ENCODE results near the gene RGL3. TPM values are rescaled to one million over a fixed set of nuclear protein-coding genes. Genes with fewer than 3 reads are reported as not detected.
A peak's percentile ranks its signal among the peaks of the same experiment; 100 is the strongest.
"Not testable (repeated sequence)": the region's sequence is repeated elsewhere in the genome, so short reads cannot be mapped to it uniquely, and the experiment has no call there.

RGL3 gene
- total RNA-seq, 1 donor from 2014 or later, result 14.4 TPM

DNA sequence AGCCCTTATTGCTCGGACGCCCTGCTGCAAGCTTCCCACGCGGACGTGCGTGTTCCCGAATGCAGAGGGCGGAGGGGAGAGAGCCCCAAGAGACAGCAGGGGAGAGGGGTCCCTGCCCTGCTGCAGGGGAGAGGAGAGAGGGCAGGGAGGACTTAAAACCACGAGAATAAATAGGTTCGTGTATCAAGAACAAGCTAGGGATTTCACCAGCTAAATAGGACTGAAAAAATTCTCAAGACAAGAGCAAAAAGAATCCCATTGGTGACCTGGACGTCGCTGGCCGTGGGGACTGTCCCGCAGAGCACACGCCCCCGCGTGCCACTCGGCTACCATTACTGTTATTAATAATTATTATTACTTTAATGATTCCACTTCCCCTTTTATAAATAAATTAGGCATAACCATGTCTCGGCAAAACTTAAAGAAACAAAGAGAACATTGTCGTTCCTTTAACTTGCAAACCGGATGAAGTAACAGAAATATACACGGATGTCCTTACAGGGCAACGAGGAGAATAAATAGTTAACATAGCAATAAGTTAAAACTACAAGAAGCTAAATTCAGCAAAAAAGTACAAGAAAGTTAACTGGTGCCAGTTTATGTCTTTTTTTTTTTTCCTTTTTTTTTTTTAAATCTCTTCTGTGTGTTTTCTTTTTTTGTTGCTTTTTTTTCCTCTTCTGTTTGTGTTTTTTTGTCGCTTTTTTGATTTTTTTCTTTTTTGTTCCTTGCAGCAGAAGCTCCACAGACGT lies 32.9 kb upstream of the RGL3 start:
- DNase-seq (ENCODE audit: low spot score) (no peak), ATAC-seq (no peak)
- intact Hi-C loops (cut with DNase I), result no loop called here

- DNase-seq (ENCODE audit: low spot score), result no peak
- ATAC-seq, result no peak
- intact Hi-C loops (cut with DNase I), result no loop called here
Observed at GRCh38 chr19:11451327-11451870, 32.3 kb upstream of the RGL3 start.

- intact Hi-C loops (cut with DNase I), result no loop called here
- ATAC-seq (no peak), DNase-seq (ENCODE audit: low spot score) (no peak)
Observed at GRCh38 chr19:11450570-11451326, 31.6 kb upstream of the RGL3 start.

DNA sequence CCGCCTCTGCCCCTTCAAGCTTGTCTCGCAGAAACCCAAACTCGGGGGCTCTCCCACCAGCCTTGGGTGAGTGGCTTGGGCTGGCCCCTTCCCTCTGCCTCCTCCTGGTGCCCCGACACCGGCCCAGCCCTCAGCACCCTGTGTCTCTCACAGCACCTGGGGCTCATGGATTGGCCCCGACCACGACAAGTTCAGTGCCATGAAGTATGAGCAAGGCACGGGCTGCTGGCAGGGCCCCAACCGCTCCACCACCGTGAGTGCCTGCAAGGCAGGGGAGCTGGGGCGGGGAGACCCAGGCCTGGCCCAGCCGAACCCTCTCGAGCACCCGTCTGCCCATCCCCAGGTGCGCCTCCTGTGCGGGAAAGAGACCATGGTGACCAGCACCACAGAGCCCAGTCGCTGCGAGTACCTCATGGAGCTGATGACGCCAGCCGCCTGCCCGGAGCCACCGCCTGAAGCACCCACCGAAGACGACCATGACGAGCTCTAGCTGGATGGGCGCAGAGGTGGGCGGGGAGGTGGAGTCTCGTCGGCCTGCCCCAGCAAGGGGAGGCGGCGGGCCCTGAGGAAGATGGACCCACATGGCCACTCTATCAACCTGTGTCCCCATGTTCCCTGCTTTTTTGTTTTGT lies 29.9 kb upstream of the RGL3 start:
- intact Hi-C loops (cut with DNase I), result loop anchor here (10.0 kb wide), 1 partner anchor 154 kb away; the partner anchor contains the start of gene TSPAN16
- ATAC-seq (no peak), DNase-seq (ENCODE audit: low spot score) (no peak)

DNA sequence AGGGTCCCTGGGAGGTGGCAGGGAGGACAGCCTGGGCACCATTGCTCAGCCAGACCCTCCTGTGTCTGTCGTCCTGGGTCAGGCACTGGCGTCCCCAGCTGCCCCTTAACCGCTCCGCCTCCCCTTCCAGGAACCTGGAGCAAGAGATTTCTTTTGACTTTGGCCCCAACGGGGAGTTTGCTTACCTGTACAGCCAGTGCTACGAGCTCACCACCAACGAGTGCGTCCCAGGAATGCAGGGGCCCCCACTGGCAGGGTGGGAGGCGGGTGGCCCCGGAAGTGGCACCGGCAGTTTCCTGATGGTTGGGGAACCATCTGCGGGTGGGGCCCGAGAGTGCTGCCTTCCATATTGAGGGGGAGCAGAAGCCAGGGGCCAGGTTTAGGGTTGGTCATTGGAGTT lies 29.3 kb upstream of the RGL3 start:
- DNase-seq (ENCODE audit: low spot score) (no peak), ATAC-seq (no peak)
- intact Hi-C loops (cut with DNase I), result loop anchor here (10.0 kb wide), 1 partner anchor 154 kb away; the partner anchor contains the start of gene TSPAN16

DNA sequence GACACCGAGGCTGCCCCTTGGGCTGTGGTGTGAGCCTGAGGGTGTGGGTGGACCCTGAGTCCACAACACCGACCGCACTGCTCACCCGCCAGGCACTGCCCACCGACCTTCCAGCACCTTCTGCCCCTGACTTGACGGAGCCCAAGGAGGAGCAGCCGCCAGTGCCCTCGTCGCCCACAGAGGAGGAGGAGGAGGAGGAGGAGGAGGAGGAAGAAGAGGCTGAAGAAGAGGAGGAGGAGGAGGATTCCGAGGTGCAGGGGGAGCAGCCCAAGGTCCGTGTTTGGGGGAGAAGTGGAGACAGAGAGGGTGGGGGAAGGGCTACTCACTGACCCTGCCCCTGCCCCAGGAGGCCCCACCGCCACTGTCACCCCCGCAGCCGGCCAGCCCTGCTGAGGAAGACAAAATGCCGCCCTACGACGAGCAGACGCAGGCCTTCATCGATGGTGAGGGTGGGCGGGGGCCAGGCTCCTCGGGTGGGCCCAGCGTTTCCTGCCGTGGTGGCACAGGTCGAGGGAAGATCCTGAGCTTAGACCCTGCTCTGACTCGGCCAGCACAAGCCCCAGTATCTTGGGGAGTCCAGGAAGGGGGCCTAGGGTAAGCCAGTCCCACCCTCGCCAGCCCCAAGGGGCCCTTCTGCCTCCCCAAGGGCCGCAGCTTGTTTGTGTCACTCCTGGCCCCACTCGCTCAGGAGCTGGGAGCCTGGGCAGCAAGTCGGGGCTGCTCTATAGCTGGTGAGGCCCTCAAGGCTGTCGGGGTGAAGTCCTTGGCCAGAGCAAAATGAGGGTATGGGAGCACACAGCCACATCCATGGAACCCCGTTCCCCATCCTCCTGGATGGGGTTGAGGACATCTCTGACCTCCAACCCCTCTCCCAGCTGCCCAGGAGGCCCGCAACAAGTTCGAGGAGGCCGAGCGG lies 28.5 kb upstream of the RGL3 start:
- ATAC-seq (no peak), DNase-seq (ENCODE audit: low spot score) (no peak)
- intact Hi-C loops (cut with DNase I), result loop anchor here (10.0 kb wide), 1 partner anchor 153 kb away; the partner anchor contains the start of gene TSPAN16

DNA sequence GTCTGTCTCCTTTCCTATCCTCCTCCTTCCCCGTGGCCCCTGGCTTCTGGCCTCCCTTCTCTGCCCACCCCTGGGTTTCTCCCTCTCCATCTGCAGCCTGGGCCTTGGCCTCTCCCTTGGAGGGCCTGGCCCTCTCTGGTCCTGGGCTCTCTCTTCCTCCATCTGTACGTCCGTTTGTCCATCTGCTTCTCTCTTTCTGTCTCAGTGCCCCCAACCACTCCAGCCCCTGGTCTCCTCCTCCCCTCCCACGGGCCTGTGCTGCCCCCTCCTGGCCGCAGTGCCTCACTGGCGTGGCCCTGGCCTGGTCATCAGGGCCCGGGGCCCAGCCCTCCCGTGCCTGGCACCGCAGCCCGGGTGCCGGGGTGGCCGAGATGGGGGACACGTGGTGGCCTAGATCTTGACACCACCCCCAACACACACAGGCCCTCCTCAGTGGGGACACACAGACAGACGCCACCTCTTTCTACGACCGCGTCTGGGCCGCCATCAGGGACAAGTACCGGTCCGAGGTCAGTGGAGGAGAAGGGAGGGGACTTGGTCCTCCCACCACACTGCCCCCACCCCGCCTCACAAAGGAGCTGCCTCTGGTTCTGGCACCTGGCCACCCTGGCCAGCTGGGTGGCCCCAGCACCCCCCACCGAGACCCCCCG lies 27.7 kb upstream of the RGL3 start:
- intact Hi-C loops (cut with DNase I), result loop anchor here (10.0 kb wide), 1 partner anchor 152 kb away; the partner anchor contains the start of gene TSPAN16
- DNase-seq (ENCODE audit: low spot score), result no peak
- ATAC-seq, result peak; percentile 71

- DNase-seq (ENCODE audit: low spot score), result no peak
- intact Hi-C loops (cut with DNase I), result loop anchor here (10.0 kb wide), 1 partner anchor 151 kb away; the partner anchor contains the start of gene TSPAN16
- no peak for ATAC-seq
Observed at GRCh38 chr19:11446271-11446651, 27.1 kb upstream of the RGL3 start.

DNA sequence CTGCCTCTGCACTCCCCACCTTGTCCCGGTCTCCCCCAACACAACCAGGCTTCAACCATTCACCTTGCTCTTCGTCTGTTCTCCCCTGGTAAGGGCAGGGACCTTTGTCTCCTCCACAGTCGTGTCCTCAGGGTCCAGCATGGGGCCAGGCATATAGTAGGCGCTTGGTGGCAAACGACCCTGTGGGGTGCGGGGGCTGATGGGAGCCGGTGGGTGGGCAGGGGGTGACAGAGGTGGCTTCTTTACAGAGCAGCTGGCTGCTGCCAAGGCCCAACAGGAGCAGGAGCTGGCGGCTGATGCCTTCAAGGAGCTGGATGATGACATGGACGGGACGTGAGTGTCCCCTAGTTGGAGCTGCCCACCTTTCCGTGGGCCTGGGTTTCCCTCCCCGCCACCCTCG lies 26.0 kb upstream of the RGL3 start:
- no peak for ATAC-seq
- no peak for DNase-seq (ENCODE audit: low spot score)
- intact Hi-C loops (cut with DNase I), result loop anchor here (10.0 kb wide), 1 partner anchor 150 kb away; the partner anchor contains the start of gene TSPAN16

GRCh38 chr19:11444059-11444458 lies 24.9 kb upstream of the RGL3 start:
- ATAC-seq (no peak), DNase-seq (ENCODE audit: low spot score) (no peak)
- intact Hi-C loops (cut with DNase I), result loop anchor here (10.0 kb wide), 1 partner anchor 149 kb away; the partner anchor contains the start of gene TSPAN16

DNA sequence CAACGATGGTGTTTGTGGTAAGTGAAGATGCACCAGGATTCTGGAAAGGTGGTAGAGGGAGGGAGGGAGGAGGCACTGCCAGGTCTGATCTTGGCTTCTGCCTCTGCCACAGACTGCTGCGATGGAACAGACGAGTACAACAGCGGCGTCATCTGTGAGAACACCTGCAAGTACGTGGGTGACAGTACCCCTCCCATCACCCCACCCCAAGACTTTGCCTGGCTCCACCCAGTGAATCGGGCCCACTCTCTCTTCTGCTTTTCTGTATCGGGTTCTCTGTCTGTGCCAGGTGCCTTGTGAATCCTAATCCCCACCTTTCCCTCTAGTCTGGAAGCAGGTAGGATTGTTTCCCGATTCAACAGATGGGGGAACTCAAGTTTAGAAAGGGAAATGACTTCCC lies 18.8 kb upstream of the RGL3 start:
- no peak for ATAC-seq
- intact Hi-C loops (cut with DNase I), result loop anchor here (10.0 kb wide), 1 partner anchor 63 kb away; the partner anchor contains the start of gene SWSAP1
- DNase-seq (ENCODE audit: low spot score), result no peak

GRCh38 chr19:11435833-11436313 lies 16.8 kb upstream of the RGL3 start:
- ATAC-seq, result no peak
- intact Hi-C loops (cut with DNase I), result loop anchor here (10.0 kb wide), 1 partner anchor 61 kb away; the partner anchor contains the start of gene SWSAP1
- DNase-seq (ENCODE audit: low spot score), result no peak

DNA sequence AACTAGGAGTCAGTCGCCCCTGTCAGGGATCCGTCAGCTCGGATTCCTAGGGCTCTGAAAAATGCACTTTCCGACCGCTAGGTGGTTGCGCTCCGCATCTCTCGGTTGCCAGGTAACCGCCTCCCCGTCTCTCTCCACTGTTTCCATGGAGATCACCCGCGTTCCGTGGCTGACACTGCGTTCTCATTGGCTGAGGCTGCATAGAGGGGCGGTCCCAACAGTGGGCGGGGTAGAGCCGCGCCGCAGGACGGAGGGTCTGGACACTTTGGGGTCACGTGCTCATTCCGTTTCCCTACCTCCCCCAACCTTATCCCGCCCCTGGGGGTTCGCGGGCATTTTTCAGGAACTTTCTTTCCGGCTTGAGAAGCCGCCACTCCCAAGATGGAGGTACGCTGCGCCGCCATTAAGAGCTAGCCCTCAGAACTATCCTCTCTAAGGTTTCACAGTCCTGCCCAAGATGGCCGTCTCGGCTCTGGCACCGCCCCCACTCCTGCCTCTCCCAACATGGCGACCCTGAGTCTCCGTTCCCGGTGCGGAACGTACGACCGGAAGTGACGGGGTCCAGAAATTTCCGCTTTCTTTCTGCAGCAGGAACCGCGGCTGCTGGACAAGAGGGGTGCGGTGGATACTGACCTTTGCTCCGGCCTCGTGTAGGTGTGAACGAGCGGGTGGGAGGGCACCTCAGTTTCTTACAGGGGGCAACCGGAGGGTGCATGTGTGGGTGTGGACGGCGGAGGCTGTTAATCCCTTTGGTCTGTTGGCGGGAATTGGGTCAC lies 16.1 kb upstream of the RGL3 start, which contains the start of the genes ODAD3 and PRKCSH:
Gene ODAD3 (minus strand): TSS at position 65 of the 776 bp plus-strand sequence. CDS start 105 bp downstream, outside the sequence.
Gene PRKCSH (plus strand): TSS at position 579 of the 776 bp plus-strand sequence. CDS start 483 bp downstream, outside the sequence.
- intact Hi-C loops (cut with DNase I), result loop anchor here (10.0 kb wide), 1 partner anchor 60 kb away; the partner anchor contains the start of gene SWSAP1

DNA sequence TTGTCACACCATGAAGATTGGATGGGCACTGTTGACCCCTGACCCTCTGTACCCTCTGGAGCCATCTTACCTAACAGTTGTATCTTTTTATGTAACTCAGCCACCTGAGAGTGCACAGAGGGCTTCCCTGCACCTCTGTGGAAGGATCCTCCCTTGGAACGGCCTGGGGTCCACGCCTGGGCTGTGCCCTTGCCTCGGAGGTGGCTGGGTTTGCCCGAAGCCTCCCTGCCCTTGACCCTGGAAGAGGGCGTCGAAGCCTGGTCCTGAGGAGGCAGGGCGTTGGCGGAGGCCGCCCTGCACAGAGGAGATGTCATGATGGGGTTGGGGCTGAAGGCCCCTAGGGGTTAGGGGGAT lies 15.6 kb upstream of the RGL3 start:
- DNase-seq (ENCODE audit: low spot score) (no peak), ATAC-seq (no peak)
- intact Hi-C loops (cut with DNase I), result loop anchor here (10.0 kb wide), 1 partner anchor 60 kb away; the partner anchor contains the start of gene SWSAP1

More for the DNA sequence above, 16.1 kb upstream of the RGL3 start, which contains the start of the genes ODAD3 and PRKCSH:
- peak; percentile 99 for DNase-seq (ENCODE audit: low spot score)
- ATAC-seq, result peak; percentile 98

DNA sequence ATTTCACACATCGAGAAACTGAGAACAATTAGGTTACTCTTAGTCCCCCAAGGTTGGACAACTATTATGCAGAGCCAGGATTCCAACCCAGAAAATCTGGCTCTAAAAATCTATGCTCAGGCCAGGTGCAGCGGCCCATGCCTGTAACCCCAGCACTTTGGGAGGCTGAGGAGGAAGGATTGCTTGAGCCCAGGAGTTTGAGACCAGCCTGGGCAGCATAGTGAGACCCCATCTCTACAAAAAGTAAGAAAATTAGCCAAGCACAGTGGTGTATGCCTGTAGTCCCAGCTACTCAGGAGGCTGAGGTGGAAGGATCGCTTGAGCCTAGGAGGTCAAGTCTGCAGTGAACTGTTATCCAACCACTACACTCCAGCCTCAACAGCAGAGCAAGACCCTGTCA lies 14.4 kb upstream of the RGL3 start:
- intact Hi-C loops (cut with DNase I), result loop anchor here (10.0 kb wide), 1 partner anchor 59 kb away; the partner anchor contains the start of gene SWSAP1

DNA sequence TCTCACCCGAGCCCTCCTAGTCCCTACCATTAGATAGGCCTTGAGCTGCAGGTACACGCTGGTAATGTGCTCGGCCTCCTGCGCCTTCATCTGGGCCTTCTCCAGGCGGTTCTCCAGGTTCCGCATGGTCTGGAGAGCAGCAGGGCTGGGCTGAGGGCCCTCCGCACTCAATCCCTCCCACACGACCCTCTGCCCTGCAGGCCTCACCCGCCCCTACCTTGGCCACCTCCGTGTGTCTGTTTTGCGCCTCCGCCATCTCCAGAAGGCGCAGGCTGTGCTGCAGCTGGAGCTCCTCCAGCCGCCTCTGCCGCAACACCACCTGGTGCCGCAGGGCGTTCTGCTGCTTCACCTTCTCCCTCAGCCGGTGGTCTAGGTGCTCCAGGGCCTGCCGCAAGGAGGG lies 7.5 kb upstream of the RGL3 start:
- intact Hi-C loops (cut with DNase I), result no loop called here
- no peak for DNase-seq (ENCODE audit: low spot score)
- ATAC-seq, result no peak

More for the DNA sequence above, 14.4 kb upstream of the RGL3 start:
- not testable (repeated sequence) for DNase-seq (ENCODE audit: low spot score); ATAC-seq

Measured in sciatic nerve (tissue), 2 donors.